Right lobe of liver (tissue), 4 donors: ENCODE measurements around the gene ARHGEF37.

ENCODE experiments used
- CTCF ChIP-seq, 4 donors: fragments of 200-600 bp in 3 of 4; fragments of 450-650 bp in 1 of 4; IDR thresholded peaks; one replicate each; pipeline versions ENCODE4 v1.5.1 to v1.8.0; 2016 to 2022; ENCODE audit warnings: antibody characterized with exemption in 4 of 4, mild to moderate bottlenecking in 2 of 4
- POLR2A ChIP-seq: fragments of 450-650 bp; IDR thresholded peaks from one replicate; pipeline ENCODE4 v1.6.1; 2017; ENCODE audit warnings: antibody characterized with exemption, mild to moderate bottlenecking
- donor health status: DM: no; HTN: no; CAD: no.
- donor health status: DM: no; HTN: no; CAD: no.
- donor health status: DM: no; HTN: yes; CAD: no.

- no peak for TF ChIP-seq CTCF (IDR thresholded peaks at IDR 0.05)
- TF ChIP-seq POLR2A, result no peak
Observed at GRCh38 chr5:149621415-149622098, 40.3 kb downstream of the ARHGEF37 start.
